ENCODE data around the gene RNGTT.

GRCh38 chr6:88587150-88587520 lies 376.3 kb downstream of the RNGTT start:
- no peak for TF ChIP-seq EZH2 (IDR thresholded peaks at IDR 0.05; ENCODE audit: low read length, unreplicated experiment)
- no peak for TF ChIP-seq CTCF (conservative IDR thresholded peaks at IDR 0.05; ENCODE audit: low read depth, low read length)
- no peak for TF ChIP-seq EZH2phosphoT487 (IDR thresholded peaks at IDR 0.05; ENCODE audit: borderline replicate concordance, low read length)

Data from PC-3 (cell line).